GM12878 (cell line): ENCODE results near the gene FBXO5. TPM values are rescaled to one million over a fixed set of nuclear protein-coding genes. Genes with fewer than 3 reads are reported as not detected.

Experiments used
- ATAC-seq: fragments of 200-7000 bp; cut with Tn5 transposase; 3 replicates; pipeline ENCODE4 v1.9.1; 2020; ENCODE audit warnings: mild to moderate bottlenecking, moderate library complexity
- BruUV-seq: library from RNA; stranded (reverse); fragments of 400-500 nt; replicated peaks from 2 replicates; lab custom pipeline; 2021; lab: Mats Ljungman, UMichigan
- CTCF ChIA-PET: fragments of 300-600 bp; sonication (Branson Sonifier 250); formaldehyde crosslinking; extraction: SDS; loops from one replicate; lab custom pipeline; 2021; ENCODE audit warnings: inconsistent platforms; lab: Yijun Ruan, JAX
- POLR2A ChIA-PET: fragments of 350-600 bp; formaldehyde crosslinking; extraction: SDS; loops from one replicate; lab custom pipeline; 2021; ENCODE audit warnings: inconsistent platforms; lab: Charles Lee
- RAD21 ChIA-PET: fragments of 300-600 bp; sonication (Branson Sonifier 250); formaldehyde crosslinking; loops from one replicate; lab custom pipeline; 2023; ENCODE audit warnings: antibody characterized with exemption; ENCODE audit not compliant: unreplicated experiment; lab: Charles Lee
- SMC1A ChIA-PET: fragments of 300-600 bp; sonication (Branson Sonifier 250); formaldehyde crosslinking; loops from one replicate; lab custom pipeline; 2023; ENCODE audit not compliant: unreplicated experiment, uncharacterized antibody; lab: Charles Lee
- DNase-seq: peaks from one replicate; pipeline ENCODE4 v3.0.0-alpha.2; 2011; ENCODE audit warnings: low read depth, low spot score
- FAIRE-seq: peaks from 3 replicates; lab custom pipeline; 2011; peaks lifted over from hg19 to GRCh38; lab: Jason Lieb, UNC
- H2AFZ ChIP-seq: 2 replicates; pipeline ENCODE4 v1.6.0; 2011; ENCODE audit warnings: low read depth, low read length, control low read depth; ENCODE audit not compliant: control insufficient read depth
- H3K27ac ChIP-seq: 2 replicates; pipeline ENCODE4 v1.5.1; 2011; ENCODE audit warnings: control low read depth; ENCODE audit not compliant: control insufficient read depth, insufficient read depth
- H3K27me3 ChIP-seq, 2 experiments: replicated peaks in 1 of 2; 2 replicates each; pipeline versions ENCODE4 v1.6.0 to v1.6.1; 2011; ENCODE audit warnings: low read length in 1 of 2; ENCODE audit not compliant: control insufficient read depth in 2 of 2, insufficient read depth in 2 of 2
- H3K36me3 ChIP-seq, 2 experiments: 2 replicates each; pipeline ENCODE4 v1.5.1; 2011; ENCODE audit warnings: low read length in 1 of 2; ENCODE audit not compliant: control insufficient read depth in 2 of 2, insufficient read depth in 2 of 2
- H3K4me1 ChIP-seq: 2 replicates; pipeline ENCODE4 v1.6.1; 2011; ENCODE audit warnings: mild to moderate bottlenecking, low read length, moderate library complexity, mixed read lengths; ENCODE audit not compliant: control insufficient read depth, insufficient read depth
- H3K4me2 ChIP-seq: 2 replicates; pipeline ENCODE4 v1.6.0; 2011; ENCODE audit warnings: control low read depth; ENCODE audit not compliant: control insufficient read depth, insufficient read depth
- H3K4me3 ChIP-seq: fragments of 200-600 bp; sonication (generic); 2 replicates; pipeline ENCODE4 v1.5.1; 2016
- H3K79me2 ChIP-seq: 2 replicates; pipeline ENCODE4 v1.6.0; 2011; ENCODE audit warnings: low read length; ENCODE audit not compliant: control insufficient read depth, insufficient read depth
- H3K9ac ChIP-seq: 2 replicates; pipeline ENCODE4 v1.8.0; 2011; ENCODE audit warnings: low read length, control low read depth, mixed read lengths; ENCODE audit not compliant: control insufficient read depth, insufficient read depth
- H3K9me3 ChIP-seq: replicated peaks from 3 replicates; pipeline ENCODE4 v1.5.1; 2011; ENCODE audit warnings: mild to moderate bottlenecking, low read length; ENCODE audit not compliant: control insufficient read depth, insufficient read depth
- H4K20me1 ChIP-seq: 2 replicates; pipeline ENCODE4 v1.6.0; 2011; ENCODE audit not compliant: control insufficient read depth, insufficient read depth
- BHLHE40 ChIP-seq, 2 experiments: fragments of 450-650 bp in 1 of 2; IDR thresholded peaks; 2 replicates each; pipeline ENCODE4 v1.6.1; 2011 to 2017; ENCODE audit warnings: low read depth in 2 of 2, borderline replicate concordance in 1 of 2, improper control_type of control experiment in 1 of 2, low read length in 1 of 2, mild to moderate bottlenecking in 1 of 2
- RFX5 ChIP-seq: IDR thresholded peaks from 2 replicates; pipeline ENCODE4 v1.6.1; 2011; ENCODE audit warnings: low read depth, low read length, improper control_type of control experiment
- ZZZ3 ChIP-seq: IDR thresholded peaks from 2 replicates; pipeline ENCODE4 v1.6.1; 2011; ENCODE audit warnings: low read depth; ENCODE audit not compliant: control insufficient read depth, insufficient read length
- WGBS: methylation state at CpG from one replicate; pipeline ENCODE4 v1.1.6; 2016; ENCODE audit warnings: low lambda C conversion rate; ENCODE audit not compliant: insufficient replicate concordance, insufficient coverage; ENCODE audit errors: missing lambda C conversion rate; 5-methylcytosine and 5-hydroxymethylcytosine counted together
- in situ Hi-C: fragments of 300-500 bp; cut with MboI; formaldehyde crosslinking; loops from 9 replicates; pipeline ENCODE4 v1.14.3; 2018; ENCODE audit warnings: mixed read lengths
- intact Hi-C: fragments of 100-400 bp; cut with micrococcal nuclease; formaldehyde crosslinking; loops from one replicate; pipeline ENCODE4 v1.14.2; 2022; ENCODE audit not compliant: unreplicated experiment
- polyA plus RNA-seq, 11 experiments: library from polyadenylated mRNA; depleted of rRNA in 4 of 11; unstranded in 6 of 11; stranded (reverse) in 5 of 11; fragments of >200 nt; fragmentation: Nextera tagmentation in 4 of 11; fragmentation: Illumina TruSeq in 1 of 11; extraction: Ambion mirVana in 4 of 11; extraction: Trizol in 1 of 11; gene quantifications; 1 replicate in 1 of 11; 2 replicates in 10 of 11; pipeline versions ENCODE4 v1.2.1 to v1.2.3, GENCODE V29; 2011 to 2016; ENCODE audit warnings: inconsistent platforms in 2 of 11, missing spikeins in 2 of 11, low read depth in 1 of 11
- total RNA-seq, 4 experiments: library from RNA; depleted of rRNA in 3 of 4; stranded (reverse); fragments of >200 nt in 3 of 4; fragmentation: Illumina TruSeq in 1 of 4; extraction: Trizol in 1 of 4; gene quantifications; 2 replicates each; pipeline versions ENCODE4 v1.2.1 to v1.2.3, GENCODE V29; 2013 to 2021
- TF ChIP-seq, protein P1 (sequence below): fragments of 450-650 bp; IDR thresholded peaks from 2 replicates; pipeline ENCODE4 v1.6.1; 2014; ENCODE audit warnings: mild to moderate bottlenecking
- TF ChIP-seq, protein P2 (sequence below), 3 experiments: IDR thresholded peaks in 2 of 3; conservative IDR thresholded peaks in 1 of 3; 2 replicates each; pipeline ENCODE4 v1.5.1; 2011; ENCODE audit warnings: low read depth in 3 of 3, low read length in 3 of 3, mild to moderate bottlenecking in 3 of 3, control low read depth in 2 of 3, moderate library complexity in 2 of 3, inconsistent platforms in 1 of 3, mixed read lengths in 1 of 3; ENCODE audit not compliant: control insufficient read depth in 2 of 3, insufficient read depth in 1 of 3; ENCODE audit errors: extremely low read depth in 1 of 3
- TF ChIP-seq, protein P3 (sequence below): fragments of 450-650 bp; IDR thresholded peaks from 2 replicates; pipeline ENCODE4 v1.6.1; 2016; ENCODE audit warnings: mild to moderate bottlenecking, moderate library complexity, borderline replicate concordance

The FBXO5 gene
- total and polyA plus RNA-seq, 10 of the 15 experiments (the other 5 are each of a cell fraction or from before 2014, with no cell fraction given): 13.6 to 62.2 (median 37.7) TPM

DNA sequence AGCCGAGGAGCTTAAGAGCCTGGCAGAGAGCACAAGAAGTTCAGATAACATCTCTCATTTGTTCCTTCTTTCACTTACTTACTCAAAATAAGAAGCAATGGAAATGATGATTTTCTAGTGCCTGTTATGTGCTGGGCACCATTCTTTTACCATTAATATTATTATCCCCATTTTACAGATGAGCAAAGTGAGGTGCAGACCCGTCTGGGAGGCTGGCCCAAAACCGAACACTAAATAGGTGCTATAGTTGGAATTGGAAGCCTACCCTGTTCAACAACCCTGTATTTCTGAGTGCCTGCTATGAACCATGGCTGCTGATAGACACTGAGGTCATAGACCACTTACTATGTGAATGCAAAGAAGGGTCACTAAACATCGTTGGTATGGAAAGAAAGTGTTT lies 44.6 kb upstream of the FBXO5 start:
- in situ Hi-C loops: no loop called here
- Histone ChIP-seq H2AFZ (no peak overlapping the region), H4K20me1 (no peaks in the 10 kb centered on the region), H3K4me2 (no peak overlapping the region), H3K4me1 (no peaks in the 10 kb centered on the region), H3K4me3 (no peak overlapping the region), H3K27me3 (peaks cover 0 to 3% of the 10 kb centered on the region in 2 experiments; a peak in 2 of 4 replicates), H3K9ac (no peak overlapping the region), H3K36me3 (no peaks in the 10 kb centered on the region), H3K9me3 (no peaks in the 10 kb centered on the region), H3K27ac (no peak overlapping the region), H3K79me2 (no peaks in the 10 kb centered on the region)
- TF ChIP-seq, protein P1, sequence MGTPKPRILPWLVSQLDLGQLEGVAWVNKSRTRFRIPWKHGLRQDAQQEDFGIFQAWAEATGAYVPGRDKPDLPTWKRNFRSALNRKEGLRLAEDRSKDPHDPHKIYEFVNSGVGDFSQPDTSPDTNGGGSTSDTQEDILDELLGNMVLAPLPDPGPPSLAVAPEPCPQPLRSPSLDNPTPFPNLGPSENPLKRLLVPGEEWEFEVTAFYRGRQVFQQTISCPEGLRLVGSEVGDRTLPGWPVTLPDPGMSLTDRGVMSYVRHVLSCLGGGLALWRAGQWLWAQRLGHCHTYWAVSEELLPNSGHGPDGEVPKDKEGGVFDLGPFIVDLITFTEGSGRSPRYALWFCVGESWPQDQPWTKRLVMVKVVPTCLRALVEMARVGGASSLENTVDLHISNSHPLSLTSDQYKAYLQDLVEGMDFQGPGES: no peak
- TF ChIP-seq, protein P2, sequence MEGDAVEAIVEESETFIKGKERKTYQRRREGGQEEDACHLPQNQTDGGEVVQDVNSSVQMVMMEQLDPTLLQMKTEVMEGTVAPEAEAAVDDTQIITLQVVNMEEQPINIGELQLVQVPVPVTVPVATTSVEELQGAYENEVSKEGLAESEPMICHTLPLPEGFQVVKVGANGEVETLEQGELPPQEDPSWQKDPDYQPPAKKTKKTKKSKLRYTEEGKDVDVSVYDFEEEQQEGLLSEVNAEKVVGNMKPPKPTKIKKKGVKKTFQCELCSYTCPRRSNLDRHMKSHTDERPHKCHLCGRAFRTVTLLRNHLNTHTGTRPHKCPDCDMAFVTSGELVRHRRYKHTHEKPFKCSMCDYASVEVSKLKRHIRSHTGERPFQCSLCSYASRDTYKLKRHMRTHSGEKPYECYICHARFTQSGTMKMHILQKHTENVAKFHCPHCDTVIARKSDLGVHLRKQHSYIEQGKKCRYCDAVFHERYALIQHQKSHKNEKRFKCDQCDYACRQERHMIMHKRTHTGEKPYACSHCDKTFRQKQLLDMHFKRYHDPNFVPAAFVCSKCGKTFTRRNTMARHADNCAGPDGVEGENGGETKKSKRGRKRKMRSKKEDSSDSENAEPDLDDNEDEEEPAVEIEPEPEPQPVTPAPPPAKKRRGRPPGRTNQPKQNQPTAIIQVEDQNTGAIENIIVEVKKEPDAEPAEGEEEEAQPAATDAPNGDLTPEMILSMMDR (IDR thresholded peaks at IDR 0.05 in 2 of 3, conservative IDR thresholded peaks at IDR 0.05 in 1 of 3; ENCODE audit: control insufficient read depth in 2 of 3, extremely low read depth in 1 of 3, insufficient read depth in 1 of 3, low read depth in 3 of 3, low read length in 3 of 3): no peak
- TF ChIP-seq BHLHE40 (IDR thresholded peaks at IDR 0.05; ENCODE audit: borderline replicate concordance in 1 of 2, low read depth in 2 of 2, low read length in 1 of 2) (no peak), RFX5 (no peak), ZZZ3 (no peak)
- TF ChIP-seq, protein P3, sequence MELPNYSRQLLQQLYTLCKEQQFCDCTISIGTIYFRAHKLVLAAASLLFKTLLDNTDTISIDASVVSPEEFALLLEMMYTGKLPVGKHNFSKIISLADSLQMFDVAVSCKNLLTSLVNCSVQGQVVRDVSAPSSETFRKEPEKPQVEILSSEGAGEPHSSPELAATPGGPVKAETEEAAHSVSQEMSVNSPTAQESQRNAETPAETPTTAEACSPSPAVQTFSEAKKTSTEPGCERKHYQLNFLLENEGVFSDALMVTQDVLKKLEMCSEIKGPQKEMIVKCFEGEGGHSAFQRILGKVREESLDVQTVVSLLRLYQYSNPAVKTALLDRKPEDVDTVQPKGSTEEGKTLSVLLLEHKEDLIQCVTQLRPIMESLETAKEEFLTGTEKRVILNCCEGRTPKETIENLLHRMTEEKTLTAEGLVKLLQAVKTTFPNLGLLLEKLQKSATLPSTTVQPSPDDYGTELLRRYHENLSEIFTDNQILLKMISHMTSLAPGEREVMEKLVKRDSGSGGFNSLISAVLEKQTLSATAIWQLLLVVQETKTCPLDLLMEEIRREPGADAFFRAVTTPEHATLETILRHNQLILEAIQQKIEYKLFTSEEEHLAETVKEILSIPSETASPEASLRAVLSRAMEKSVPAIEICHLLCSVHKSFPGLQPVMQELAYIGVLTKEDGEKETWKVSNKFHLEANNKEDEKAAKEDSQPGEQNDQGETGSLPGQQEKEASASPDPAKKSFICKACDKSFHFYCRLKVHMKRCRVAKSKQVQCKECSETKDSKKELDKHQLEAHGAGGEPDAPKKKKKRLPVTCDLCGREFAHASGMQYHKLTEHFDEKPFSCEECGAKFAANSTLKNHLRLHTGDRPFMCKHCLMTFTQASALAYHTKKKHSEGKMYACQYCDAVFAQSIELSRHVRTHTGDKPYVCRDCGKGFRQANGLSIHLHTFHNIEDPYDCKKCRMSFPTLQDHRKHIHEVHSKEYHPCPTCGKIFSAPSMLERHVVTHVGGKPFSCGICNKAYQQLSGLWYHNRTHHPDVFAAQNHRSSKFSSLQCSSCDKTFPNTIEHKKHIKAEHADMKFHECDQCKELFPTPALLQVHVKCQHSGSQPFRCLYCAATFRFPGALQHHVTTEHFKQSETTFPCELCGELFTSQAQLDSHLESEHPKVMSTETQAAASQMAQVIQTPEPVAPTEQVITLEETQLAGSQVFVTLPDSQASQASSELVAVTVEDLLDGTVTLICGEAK: no peak
- 14% methylated on average over 4 of the region's 4 CpGs for WGBS
- ChIA-PET RAD21 (interaction anchor here (2.2 kb wide), 1 partner anchor 76 kb away, joined by 6 read pairs; no protein-coding TSS in a partner anchor), POLR2A (interaction anchor here (0.7 kb wide), 1 partner anchor 27 kb away, joined by 3 read pairs; no protein-coding TSS in a partner anchor), CTCF (interaction anchor here (1.0 to 4.9 kb wide), 4 partner anchors 50 to 221 kb away, joined by 3 to 47 read pairs (median 4); no protein-coding TSS in a partner anchor), SMC1A (interaction anchor here (1.1 to 2.8 kb wide), 2 partner anchors 73 to 77 kb away, joined by 4 to 7 read pairs; no protein-coding TSS in a partner anchor)
- ATAC-seq: no peak
- FAIRE-seq: no peak
- intact Hi-C loops: loop anchor here (10.0 kb wide), 1 partner anchor 473 kb away; no protein-coding TSS in a partner anchor
- no peak for DNase-seq
- BruUV-seq: no TSS peak
